ENCODE results near the gene ZNF419. TPM values are rescaled to one million over a fixed set of nuclear protein-coding genes. Genes with fewer than 3 reads are reported as not detected.

ZNF419 gene
- total and polyA plus RNA-seq, 7 donors = 1.4 to 16.1 (median 5.2) TPM

- no peaks in the 10 kb centered on the region for H3K27me3 ChIP-seq
- no peak overlapping the region for H3K4me3 ChIP-seq
- H3K36me3 ChIP-seq = peaks cover 40 to 98% (median 82%) of the 10 kb centered on the region in 4 donors
- H3K4me1 ChIP-seq = no peaks in the 10 kb centered on the region
- WGBS, 2 donors = 97 to 98% methylated on average over 7 of the region's 7 CpGs
- H3K27ac ChIP-seq = no peak overlapping the region
- peaks cover 54 to 92% (median 75%) of the 10 kb centered on the region in 4 donors for H3K9me3 ChIP-seq
- intact Hi-C loops (cut with DNase I) = no loop called here
- DNase-seq = no peak
- no peak for TF ChIP-seq POLR2AphosphoS5 (IDR thresholded peaks at IDR 0.05)
- no peak for TF ChIP-seq POLR2A (IDR thresholded peaks at IDR 0.05)
- TF ChIP-seq EP300 (IDR thresholded peaks at IDR 0.05) = no peak
- TF ChIP-seq, protein P1, sequence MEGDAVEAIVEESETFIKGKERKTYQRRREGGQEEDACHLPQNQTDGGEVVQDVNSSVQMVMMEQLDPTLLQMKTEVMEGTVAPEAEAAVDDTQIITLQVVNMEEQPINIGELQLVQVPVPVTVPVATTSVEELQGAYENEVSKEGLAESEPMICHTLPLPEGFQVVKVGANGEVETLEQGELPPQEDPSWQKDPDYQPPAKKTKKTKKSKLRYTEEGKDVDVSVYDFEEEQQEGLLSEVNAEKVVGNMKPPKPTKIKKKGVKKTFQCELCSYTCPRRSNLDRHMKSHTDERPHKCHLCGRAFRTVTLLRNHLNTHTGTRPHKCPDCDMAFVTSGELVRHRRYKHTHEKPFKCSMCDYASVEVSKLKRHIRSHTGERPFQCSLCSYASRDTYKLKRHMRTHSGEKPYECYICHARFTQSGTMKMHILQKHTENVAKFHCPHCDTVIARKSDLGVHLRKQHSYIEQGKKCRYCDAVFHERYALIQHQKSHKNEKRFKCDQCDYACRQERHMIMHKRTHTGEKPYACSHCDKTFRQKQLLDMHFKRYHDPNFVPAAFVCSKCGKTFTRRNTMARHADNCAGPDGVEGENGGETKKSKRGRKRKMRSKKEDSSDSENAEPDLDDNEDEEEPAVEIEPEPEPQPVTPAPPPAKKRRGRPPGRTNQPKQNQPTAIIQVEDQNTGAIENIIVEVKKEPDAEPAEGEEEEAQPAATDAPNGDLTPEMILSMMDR (IDR thresholded peaks at IDR 0.05) = no peak
Observed at GRCh38 chr19:57537953-57538547, 50.5 kb downstream of the ZNF419 start.

Small RNA genes within 50 kb of the gene (small RNA-seq; reads per million reads assigned to genes)
- 0 reads per million in 3 donors for gene VN1R107P

Other genes with a start within 250 kb of the ZNF419 start
- gene ZNF805, start 247.1 kb upstream of the ZNF419 start, total RNA-seq = 10 to 100 TPM; 11.8 to 21.6 (median 17.5) TPM
- gene ZNF805, start 247.1 kb upstream of the ZNF419 start, polyA plus RNA-seq = 1 to 10 TPM in 2 of 3 donors, under 1 TPM in 1; under 0.01 to 2.0 (median 1.2) TPM
- 10 to 100 TPM; 48.2 to 95.2 (median 55.1) TPM for gene ZNF460, start 207.3 kb upstream of the ZNF419 start, total RNA-seq
- gene ZNF460, start 207.3 kb upstream of the ZNF419 start, polyA plus RNA-seq = 1 to 10 TPM in 1 of 3 donors, under 1 TPM in 1, not detected in 1; 0.69 to 5.1 TPM
- 1 to 10 TPM; 5.4 to 8.1 (median 7.5) TPM for gene ZNF543, start 167.3 kb upstream of the ZNF419 start, total RNA-seq
- 1 to 10 TPM in 1 of 3 donors, under 1 TPM in 2; 0.46 to 1.6 (median 0.60) TPM for gene ZNF543, start 167.3 kb upstream of the ZNF419 start, polyA plus RNA-seq
- gene ZNF304, start 136.5 kb upstream of the ZNF419 start, total RNA-seq = 1 to 10 TPM; 7.1 to 9.6 (median 9.1) TPM
- 1 to 10 TPM in 2 of 3 donors, under 1 TPM in 1; 0.92 to 3.1 (median 1.2) TPM for gene ZNF304, start 136.5 kb upstream of the ZNF419 start, polyA plus RNA-seq
- gene TRAPPC2B, start 124.2 kb upstream of the ZNF419 start, total RNA-seq = 10 to 100 TPM; 21.3 to 28.1 (median 27.1) TPM
- gene TRAPPC2B, start 124.2 kb upstream of the ZNF419 start, polyA plus RNA-seq = 10 to 100 TPM in 2 of 3 donors, 1 to 10 TPM in 1; 9.2 to 18.0 (median 11.4) TPM
- 1 to 10 TPM in 3 of 4 donors, under 1 TPM in 1; 0.83 to 3.6 (median 2.8) TPM for gene ZNF547, start 124.2 kb upstream of the ZNF419 start, total RNA-seq
- gene ZNF547, start 124.2 kb upstream of the ZNF419 start, polyA plus RNA-seq = 1 to 10 TPM in 1 of 3 donors, not detected in 2; 1.2 TPM
- gene ZNF548, start 97.9 kb upstream of the ZNF419 start, total RNA-seq = 10 to 100 TPM; 21.9 to 29.1 (median 22.8) TPM
- 10 to 100 TPM in 1 of 3 donors, 1 to 10 TPM in 2; 1.2 to 10.7 (median 1.8) TPM for gene ZNF548, start 97.9 kb upstream of the ZNF419 start, polyA plus RNA-seq
- 10 to 100 TPM; 10.2 to 14.0 (median 10.8) TPM for gene ZNF17, start 76.6 kb upstream of the ZNF419 start, total RNA-seq
- 1 to 10 TPM in 2 of 3 donors, under 1 TPM in 1; 0.69 to 3.9 (median 1.2) TPM for gene ZNF17, start 76.6 kb upstream of the ZNF419 start, polyA plus RNA-seq
- 1 to 10 TPM; 1.9 to 7.4 (median 4.0) TPM for gene ZNF749, start 52.4 kb upstream of the ZNF419 start, total RNA-seq
- gene ZNF749, start 52.4 kb upstream of the ZNF419 start, polyA plus RNA-seq = 10 to 100 TPM in 1 of 3 donors, 1 to 10 TPM in 2; 3.9 to 10.2 (median 6.7) TPM
- 1 to 10 TPM in 3 of 4 donors, under 1 TPM in 1; 0.49 to 1.4 (median 1.2) TPM for gene VN1R1, start 30.6 kb upstream of the ZNF419 start, total RNA-seq
- gene VN1R1, start 30.6 kb upstream of the ZNF419 start, polyA plus RNA-seq = under 1 TPM in 1 of 3 donors, not detected in 2; 0.50 TPM
- 10 to 100 TPM; 12.8 to 17.1 (median 15.5) TPM for gene ZNF772, start 10.2 kb upstream of the ZNF419 start, total RNA-seq
- 1 to 10 TPM in 1 of 3 donors, under 1 TPM in 2; 0.23 to 3.4 (median 0.60) TPM for gene ZNF772, start 10.2 kb upstream of the ZNF419 start, polyA plus RNA-seq
- 10 to 100 TPM in 3 of 4 donors, 1 to 10 TPM in 1; 8.4 to 34.1 (median 20.9) TPM for gene ZNF773, start 12.2 kb downstream of the ZNF419 start, total RNA-seq
- 1 to 10 TPM; 1.2 to 4.6 (median 1.6) TPM for gene ZNF773, start 12.2 kb downstream of the ZNF419 start, polyA plus RNA-seq
- 1 to 10 TPM; 4.2 to 6.4 (median 5.5) TPM for gene ZNF549, start 39.6 kb downstream of the ZNF419 start, total RNA-seq
- gene ZNF549, start 39.6 kb downstream of the ZNF419 start, polyA plus RNA-seq = 1 to 10 TPM in 2 of 3 donors, under 1 TPM in 1; 0.46 to 2.6 (median 1.2) TPM
- 1 to 10 TPM; 4.1 to 6.6 (median 5.0) TPM for gene ZNF550, start 72.1 kb downstream of the ZNF419 start, total RNA-seq
- gene ZNF550, start 72.1 kb downstream of the ZNF419 start, polyA plus RNA-seq = 1 to 10 TPM in 2 of 3 donors, under 1 TPM in 1; 0.92 to 3.7 (median 1.2) TPM
- 1 to 10 TPM; 3.1 to 5.5 (median 4.2) TPM for gene ZNF416, start 91.2 kb downstream of the ZNF419 start, total RNA-seq
- gene ZNF416, start 91.2 kb downstream of the ZNF419 start, polyA plus RNA-seq = 1 to 10 TPM in 1 of 3 donors, under 1 TPM in 2; 0.23 to 2.2 (median 0.60) TPM
- gene ZIK1, start 96.4 kb downstream of the ZNF419 start, total RNA-seq = 10 to 100 TPM in 1 of 4 donors, 1 to 10 TPM in 3; 4.8 to 10.5 (median 5.9) TPM
- 1 to 10 TPM in 1 of 3 donors, under 1 TPM in 2; 0.23 to 3.9 (median 0.60) TPM for gene ZIK1, start 96.4 kb downstream of the ZNF419 start, polyA plus RNA-seq
- 10 to 100 TPM in 1 of 4 donors, 1 to 10 TPM in 3; 1.2 to 12.5 (median 3.1) TPM for gene ZNF530, start 112.1 kb downstream of the ZNF419 start, total RNA-seq
- gene ZNF530, start 112.1 kb downstream of the ZNF419 start, polyA plus RNA-seq = 1 to 10 TPM; 1.4 to 3.3 (median 1.8) TPM
- gene ZNF134, start 126.5 kb downstream of the ZNF419 start, total RNA-seq = 10 to 100 TPM; 10.8 to 23.2 (median 17.0) TPM
- 1 to 10 TPM in 2 of 3 donors, under 1 TPM in 1; 0.92 to 6.5 (median 4.2) TPM for gene ZNF134, start 126.5 kb downstream of the ZNF419 start, polyA plus RNA-seq
- gene ZNF211, start 145.4 kb downstream of the ZNF419 start, total RNA-seq = 10 to 100 TPM; 11.8 to 14.4 (median 12.6) TPM
- gene ZNF211, start 145.4 kb downstream of the ZNF419 start, polyA plus RNA-seq = 1 to 10 TPM; 1.8 to 6.5 (median 3.0) TPM
- under 1 TPM in 1 of 4 donors, not detected in 3; 0.36 TPM for gene ZSCAN4, start 181.2 kb downstream of the ZNF419 start, total RNA-seq
- not detected for gene ZSCAN4, start 181.2 kb downstream of the ZNF419 start, polyA plus RNA-seq
- 10 to 100 TPM in 1 of 4 donors, 1 to 10 TPM in 3; 4.2 to 10.7 (median 6.6) TPM for gene ZNF551, start 194.2 kb downstream of the ZNF419 start, total RNA-seq
- 1 to 10 TPM in 1 of 3 donors, under 1 TPM in 2; 0.60 to 4.1 (median 0.92) TPM for gene ZNF551, start 194.2 kb downstream of the ZNF419 start, polyA plus RNA-seq
- gene ZNF154, start 221.5 kb downstream of the ZNF419 start, total RNA-seq = 1 to 10 TPM; 6.1 to 8.4 (median 7.7) TPM
- gene ZNF154, start 221.5 kb downstream of the ZNF419 start, polyA plus RNA-seq = 1 to 10 TPM in 1 of 3 donors, under 1 TPM in 1, not detected in 1; under 0.01 to 3.5 TPM
- gene ZNF671, start 239.9 kb downstream of the ZNF419 start, total RNA-seq = 10 to 100 TPM; 10.5 to 14.6 (median 13.5) TPM
- gene ZNF671, start 239.9 kb downstream of the ZNF419 start, polyA plus RNA-seq = 1 to 10 TPM in 1 of 3 donors, under 1 TPM in 2; 0.60 to 5.2 (median 0.69) TPM

All from sigmoid colon (tissue), 7 donors.